ENCODE data around the gene METTL27.

GRCh38 chr7:73822319-73823173 is 19.8 kb downstream of the METTL27 start:
- TF ChIP-seq CTCF (IDR thresholded peaks at IDR 0.05) (no peak), POLR2A (IDR thresholded peaks at IDR 0.05) (no peak)

Measured in lower leg skin (tissue), 3 donors.